HepG2 (cell line): ENCODE data around the gene TMEM121. TPM values are rescaled to one million over a fixed set of nuclear protein-coding genes. Genes with fewer than 3 reads are reported as not detected.

Experiments used
- FOXA3 ChIP-seq: IDR thresholded peaks from 2 replicates; pipeline ENCODE4 v1.6.1; 2016; ENCODE audit warnings: missing genetic modification reagents, missing compliant biosample characterization
- GABPB1 ChIP-seq: IDR thresholded peaks from 2 replicates; pipeline ENCODE4 v1.6.1; 2016; ENCODE audit warnings: mild to moderate bottlenecking, missing genetic modification reagents, moderate library complexity, missing compliant biosample characterization
- HCFC1 ChIP-seq: fragments of 150-350 bp; IDR thresholded peaks from 2 replicates; pipeline ENCODE4 v1.6.1; 2014; ENCODE audit warnings: low read depth, low read length
- MIER3 ChIP-seq: IDR thresholded peaks from 2 replicates; pipeline ENCODE4 v1.6.1; 2016; ENCODE audit warnings: missing compliant biosample characterization, borderline replicate concordance
- MTF2 ChIP-seq: sonication (generic); formaldehyde crosslinking; IDR thresholded peaks from 2 replicates; pipeline ENCODE4 v1.5.0; 2020; ENCODE audit warnings: missing genetic modification reagents, borderline replicate concordance
- PHF21A ChIP-seq: sonication (generic); formaldehyde crosslinking; IDR thresholded peaks from 2 replicates; pipeline ENCODE4 v1.5.0; 2020; ENCODE audit warnings: mild to moderate bottlenecking, missing genetic modification reagents
- POLR2AphosphoS2 ChIP-seq: IDR thresholded peaks from 2 replicates; pipeline ENCODE4 v1.6.1; 2011; ENCODE audit warnings: low read depth, low read length, improper control_type of control experiment
- RBM39 ChIP-seq: fragments of 200-400 bp; formaldehyde crosslinking; IDR thresholded peaks from one replicate; pipeline ENCODE4 v1.6.1; 2018; ENCODE audit warnings: antibody characterized with exemption, mild to moderate bottlenecking, low read depth, low read length; ENCODE audit not compliant: poor library complexity, severe bottlenecking
- TAF1 ChIP-seq: sonication (generic); formaldehyde crosslinking; IDR thresholded peaks from 2 replicates; pipeline ENCODE4 v1.4.0; 2020; ENCODE audit warnings: missing genetic modification reagents
- ZNF143 ChIP-seq: sonication (generic); formaldehyde crosslinking; IDR thresholded peaks from 2 replicates; pipeline ENCODE4 v1.4.0; 2020; ENCODE audit warnings: missing genetic modification reagents
- ZNF615 ChIP-seq: sonication (generic); formaldehyde crosslinking; IDR thresholded peaks from 2 replicates; pipeline ENCODE4 v1.5.0; 2020; ENCODE audit warnings: mild to moderate bottlenecking, missing genetic modification reagents, borderline replicate concordance
- ZNF777 ChIP-seq: sonication (generic); formaldehyde crosslinking; IDR thresholded peaks from 2 replicates; pipeline ENCODE4 v1.4.0; 2020; ENCODE audit warnings: missing genetic modification reagents
- polyA plus RNA-seq, 8 experiments: library from polyadenylated mRNA; depleted of rRNA in 3 of 8; stranded (reverse) in 7 of 8; unstranded in 1 of 8; fragments of >200 nt; fragmentation: Illumina TruSeq in 4 of 8; extraction: Trizol in 4 of 8; gene quantifications; 2 replicates each; pipeline versions ENCODE4 v1.2.1 to v1.2.3, GENCODE V29; 2011 to 2016; ENCODE audit warnings: low read depth in 4 of 8, missing spikeins in 1 of 8, mixed read lengths in 1 of 8; ENCODE audit not compliant: insufficient read depth in 1 of 8
- total RNA-seq, 5 experiments: library from RNA; depleted of rRNA; stranded (reverse); fragments of >200 nt; fragmentation: Illumina TruSeq; extraction: Trizol; gene quantifications; 2 replicates each; pipeline ENCODE4 v1.2.3, GENCODE V29; 2016; ENCODE audit warnings: low read depth in 1 of 5
- TF ChIP-seq, protein P1 (sequence below): sonication (generic); formaldehyde crosslinking; IDR thresholded peaks from 2 replicates; pipeline ENCODE4 v1.4.0; 2020; ENCODE audit warnings: missing genetic modification reagents, borderline replicate concordance
- TF ChIP-seq, protein P2 (sequence below): conservative IDR thresholded peaks from 2 replicates; pipeline ENCODE4 v1.6.1; 2018; ENCODE audit warnings: missing genetic modification reagents
- TF ChIP-seq, protein P3 (sequence below): sonication (generic); formaldehyde crosslinking; IDR thresholded peaks from 2 replicates; pipeline ENCODE4 v1.5.1; 2020; ENCODE audit warnings: missing genetic modification reagents, mild to moderate bottlenecking, borderline replicate concordance
- TF ChIP-seq, protein P4 (sequence below): sonication (generic); IDR thresholded peaks from 2 replicates; pipeline ENCODE4 v1.6.1; 2016; ENCODE audit warnings: low read depth, borderline replicate concordance

TMEM121 gene
- total and polyA plus RNA-seq, 2 of the 13 experiments (the other 11 are each of a cell fraction or from before 2014, with no cell fraction given) = 6.6 to 19.0 TPM

DNA sequence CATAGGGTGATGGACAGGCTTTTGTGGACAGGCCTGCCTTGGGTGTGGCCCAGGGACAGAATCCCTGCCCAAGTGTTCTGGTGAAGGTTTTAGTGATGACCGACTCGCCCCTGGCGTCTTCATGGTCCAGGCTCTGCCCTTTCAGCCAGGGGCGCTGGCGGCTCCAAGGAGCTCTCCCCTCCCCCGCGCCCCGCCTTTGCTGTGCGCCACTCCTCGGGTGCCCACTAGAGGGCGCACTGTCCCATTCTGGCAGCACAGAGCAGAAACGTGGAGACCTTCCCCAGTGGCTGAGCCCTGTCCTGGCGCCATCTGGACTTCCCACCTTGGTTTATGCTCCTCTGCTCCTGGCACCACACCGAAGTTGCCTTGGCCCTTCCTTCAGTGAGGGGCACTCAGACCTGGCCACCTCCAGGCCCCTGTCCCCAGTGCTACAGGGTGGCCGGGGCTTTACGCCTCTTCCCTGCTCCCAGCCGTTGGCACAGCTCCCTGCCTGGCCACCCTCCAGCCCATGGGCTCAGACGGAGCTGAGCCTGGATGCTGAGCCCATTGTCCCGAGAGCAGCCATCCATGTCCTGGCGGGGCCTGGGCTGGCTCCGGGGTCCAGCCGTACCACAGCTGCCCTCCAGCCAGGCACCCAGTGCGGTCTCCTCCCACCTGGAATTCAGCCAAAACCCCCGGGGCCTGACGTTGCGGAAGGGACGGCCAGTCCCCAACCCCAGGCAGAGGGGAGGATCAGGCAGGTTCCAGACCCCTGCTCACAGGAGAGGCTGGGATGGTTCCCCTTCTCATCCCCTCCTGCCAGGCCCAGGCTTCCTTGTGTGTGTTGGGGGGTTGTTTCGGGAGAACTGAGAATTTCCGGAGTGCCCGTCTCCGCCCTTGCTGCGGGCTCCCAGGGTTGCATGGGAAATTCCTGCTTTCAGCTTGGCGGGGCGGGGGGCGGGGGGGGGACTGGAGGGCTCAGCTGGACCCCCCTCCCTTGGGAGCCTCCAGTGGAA, 45.3 kb upstream of the TMEM121 start (continued):
- TF ChIP-seq ZNF615 (no peak), RBM39 (peak; percentile 82), MIER3 (CRISPR knock-in tag) (no peak), GABPB1 (CRISPR knock-in tag) (peak; percentile 61; the same call in 1 of the 2 replicates), HCFC1 (no peak), ZNF143 (CRISPR knock-in tag) (0 out of 2 replicates have a peak, but pooled peaks have one; percentile 8), TAF1 (0 out of 2 replicates have a peak, but pooled peaks have one; percentile 27), ZNF777 (peak; percentile 56; the same call in 1 of the 2 replicates), FOXA3 (CRISPR knock-in tag) (peak; percentile 30; the same call in 1 of the 2 replicates), PHF21A (peak; percentile 63), MTF2 (CRISPR knock-in tag) (no peak), POLR2AphosphoS2 (no peak)
- TF ChIP-seq, protein P1, sequence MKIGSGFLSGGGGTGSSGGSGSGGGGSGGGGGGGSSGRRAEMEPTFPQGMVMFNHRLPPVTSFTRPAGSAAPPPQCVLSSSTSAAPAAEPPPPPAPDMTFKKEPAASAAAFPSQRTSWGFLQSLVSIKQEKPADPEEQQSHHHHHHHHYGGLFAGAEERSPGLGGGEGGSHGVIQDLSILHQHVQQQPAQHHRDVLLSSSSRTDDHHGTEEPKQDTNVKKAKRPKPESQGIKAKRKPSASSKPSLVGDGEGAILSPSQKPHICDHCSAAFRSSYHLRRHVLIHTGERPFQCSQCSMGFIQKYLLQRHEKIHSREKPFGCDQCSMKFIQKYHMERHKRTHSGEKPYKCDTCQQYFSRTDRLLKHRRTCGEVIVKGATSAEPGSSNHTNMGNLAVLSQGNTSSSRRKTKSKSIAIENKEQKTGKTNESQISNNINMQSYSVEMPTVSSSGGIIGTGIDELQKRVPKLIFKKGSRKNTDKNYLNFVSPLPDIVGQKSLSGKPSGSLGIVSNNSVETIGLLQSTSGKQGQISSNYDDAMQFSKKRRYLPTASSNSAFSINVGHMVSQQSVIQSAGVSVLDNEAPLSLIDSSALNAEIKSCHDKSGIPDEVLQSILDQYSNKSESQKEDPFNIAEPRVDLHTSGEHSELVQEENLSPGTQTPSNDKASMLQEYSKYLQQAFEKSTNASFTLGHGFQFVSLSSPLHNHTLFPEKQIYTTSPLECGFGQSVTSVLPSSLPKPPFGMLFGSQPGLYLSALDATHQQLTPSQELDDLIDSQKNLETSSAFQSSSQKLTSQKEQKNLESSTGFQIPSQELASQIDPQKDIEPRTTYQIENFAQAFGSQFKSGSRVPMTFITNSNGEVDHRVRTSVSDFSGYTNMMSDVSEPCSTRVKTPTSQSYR (CRISPR knock-in tag) = peak; percentile 93
- TF ChIP-seq, protein P2, sequence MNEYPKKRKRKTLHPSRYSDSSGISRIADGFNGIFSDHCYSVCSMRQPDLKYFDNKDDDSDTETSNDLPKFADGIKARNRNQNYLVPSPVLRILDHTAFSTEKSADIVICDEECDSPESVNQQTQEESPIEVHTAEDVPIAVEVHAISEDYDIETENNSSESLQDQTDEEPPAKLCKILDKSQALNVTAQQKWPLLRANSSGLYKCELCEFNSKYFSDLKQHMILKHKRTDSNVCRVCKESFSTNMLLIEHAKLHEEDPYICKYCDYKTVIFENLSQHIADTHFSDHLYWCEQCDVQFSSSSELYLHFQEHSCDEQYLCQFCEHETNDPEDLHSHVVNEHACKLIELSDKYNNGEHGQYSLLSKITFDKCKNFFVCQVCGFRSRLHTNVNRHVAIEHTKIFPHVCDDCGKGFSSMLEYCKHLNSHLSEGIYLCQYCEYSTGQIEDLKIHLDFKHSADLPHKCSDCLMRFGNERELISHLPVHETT (CRISPR knock-in tag) = no peak
- TF ChIP-seq, protein P3, sequence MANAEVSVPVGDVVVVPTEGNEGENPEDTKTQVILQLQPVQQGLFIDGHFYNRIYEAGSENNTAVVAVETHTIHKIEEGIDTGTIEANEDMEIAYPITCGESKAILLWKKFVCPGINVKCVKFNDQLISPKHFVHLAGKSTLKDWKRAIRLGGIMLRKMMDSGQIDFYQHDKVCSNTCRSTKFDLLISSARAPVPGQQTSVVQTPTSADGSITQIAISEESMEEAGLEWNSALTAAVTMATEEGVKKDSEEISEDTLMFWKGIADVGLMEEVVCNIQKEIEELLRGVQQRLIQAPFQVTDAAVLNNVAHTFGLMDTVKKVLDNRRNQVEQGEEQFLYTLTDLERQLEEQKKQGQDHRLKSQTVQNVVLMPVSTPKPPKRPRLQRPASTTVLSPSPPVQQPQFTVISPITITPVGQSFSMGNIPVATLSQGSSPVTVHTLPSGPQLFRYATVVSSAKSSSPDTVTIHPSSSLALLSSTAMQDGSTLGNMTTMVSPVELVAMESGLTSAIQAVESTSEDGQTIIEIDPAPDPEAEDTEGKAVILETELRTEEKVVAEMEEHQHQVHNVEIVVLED (CRISPR knock-in tag) = peak; percentile 44; the same call in 1 of the 2 replicates
- TF ChIP-seq, protein P4, sequence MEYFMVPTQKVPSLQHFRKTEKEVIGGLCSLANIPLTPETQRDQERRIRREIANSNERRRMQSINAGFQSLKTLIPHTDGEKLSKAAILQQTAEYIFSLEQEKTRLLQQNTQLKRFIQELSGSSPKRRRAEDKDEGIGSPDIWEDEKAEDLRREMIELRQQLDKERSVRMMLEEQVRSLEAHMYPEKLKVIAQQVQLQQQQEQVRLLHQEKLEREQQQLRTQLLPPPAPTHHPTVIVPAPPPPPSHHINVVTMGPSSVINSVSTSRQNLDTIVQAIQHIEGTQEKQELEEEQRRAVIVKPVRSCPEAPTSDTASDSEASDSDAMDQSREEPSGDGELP = peak; percentile 40; the same call in 1 of the 2 replicates
